Lower leg skin (tissue), 3 donors: ENCODE measurements around the gene SECISBP2.

Experiments
- CTCF ChIP-seq, 3 donors: fragments of 450-650 bp; IDR thresholded peaks; one replicate each; pipeline ENCODE4 v1.5.1; 2016; ENCODE audit warnings: antibody characterized with exemption in 3 of 3, mild to moderate bottlenecking in 3 of 3, moderate library complexity in 2 of 3
- POLR2A ChIP-seq, 2 donors: fragments of 450-650 bp; IDR thresholded peaks; one replicate each; pipeline ENCODE4 v1.6.1; 2016 to 2017; ENCODE audit warnings: antibody characterized with exemption in 2 of 2, mild to moderate bottlenecking in 1 of 2, moderate library complexity in 1 of 2

DNA sequence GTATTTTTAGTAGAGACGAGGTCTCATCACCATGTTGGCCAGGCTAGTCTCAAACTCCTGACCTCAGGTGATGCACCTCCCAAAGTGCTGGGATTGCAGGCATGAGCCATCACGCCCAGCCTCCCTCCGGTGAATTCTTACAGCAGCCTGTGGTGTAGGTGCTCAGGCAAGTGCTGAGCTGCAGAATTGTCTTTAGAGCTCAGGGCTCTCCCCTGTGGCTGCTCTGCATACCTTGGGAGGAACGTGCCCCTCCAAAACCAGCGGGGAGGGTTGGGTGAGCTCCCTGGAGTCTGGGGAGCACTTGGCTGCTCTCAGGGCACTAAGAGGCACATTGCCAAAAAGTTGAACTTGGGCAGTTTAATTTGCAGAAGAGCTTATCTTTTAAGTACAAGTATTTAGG lies 29.4 kb downstream of the SECISBP2 start:
- TF ChIP-seq CTCF (IDR thresholded peaks at IDR 0.05) (no peak), POLR2A (IDR thresholded peaks at IDR 0.05) (no peak)
